Effector CD4-positive, alpha-beta T cell (primary cell): ENCODE data around the gene IARS1.

Source experiments
- DNase-seq: peaks from one replicate; pipeline ENCODE4 v3.0.0-alpha.2; 2020
- total RNA-seq: gene quantifications from one replicate; lab custom pipeline; 2026; lab: John Stamatoyannopoulos, UW

Gene IARS1
- total RNA-seq, result 193 reads per million, percentile 92 among the genes with 10 or more reads in this experiment

DNA sequence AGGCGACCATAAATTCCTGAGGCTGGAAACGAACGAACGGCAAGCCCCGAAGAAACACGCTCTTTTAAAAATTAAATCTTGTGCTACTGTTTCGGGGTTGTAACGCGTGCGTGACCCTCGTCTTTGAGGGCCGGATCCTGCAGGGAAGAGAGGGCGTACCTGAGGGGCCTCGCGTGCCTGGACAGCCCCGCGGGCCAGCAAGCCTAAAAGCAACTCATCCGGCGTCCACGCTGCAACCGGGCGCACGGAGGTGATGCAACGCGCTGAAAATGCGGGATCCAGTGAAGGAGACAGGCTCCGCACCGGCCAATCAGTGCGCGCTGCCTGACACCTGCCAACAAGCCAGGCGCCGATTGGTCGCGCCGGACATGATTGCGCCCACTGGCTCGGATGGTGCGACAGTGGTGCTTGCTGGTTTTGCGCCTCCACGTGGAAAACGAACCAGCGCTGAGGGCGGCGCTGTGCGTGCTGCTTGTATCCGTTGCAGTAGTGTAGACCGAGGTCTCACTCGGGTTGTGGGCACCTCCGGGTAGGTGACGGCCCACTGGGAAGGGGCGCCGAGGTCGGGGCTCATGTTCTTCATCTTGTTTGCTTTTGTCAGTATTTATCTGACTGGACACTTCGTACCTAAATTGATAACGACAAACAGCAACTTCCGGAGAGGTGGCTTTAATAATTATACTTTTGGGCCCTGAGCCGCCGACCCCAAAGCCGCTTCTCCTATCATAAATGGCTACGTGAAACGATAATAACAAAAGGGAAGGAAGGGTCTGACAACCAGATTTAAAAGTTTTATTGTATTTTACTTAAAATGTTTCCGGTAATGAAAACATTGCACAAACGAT is at the start of gene IARS1:
TSS of gene IARS1 (minus strand) at position 246 of the 845 bp plus-strand sequence. CDS start 4,278 bp downstream, outside the sequence.
- peak; percentile 99 for DNase-seq

DNA sequence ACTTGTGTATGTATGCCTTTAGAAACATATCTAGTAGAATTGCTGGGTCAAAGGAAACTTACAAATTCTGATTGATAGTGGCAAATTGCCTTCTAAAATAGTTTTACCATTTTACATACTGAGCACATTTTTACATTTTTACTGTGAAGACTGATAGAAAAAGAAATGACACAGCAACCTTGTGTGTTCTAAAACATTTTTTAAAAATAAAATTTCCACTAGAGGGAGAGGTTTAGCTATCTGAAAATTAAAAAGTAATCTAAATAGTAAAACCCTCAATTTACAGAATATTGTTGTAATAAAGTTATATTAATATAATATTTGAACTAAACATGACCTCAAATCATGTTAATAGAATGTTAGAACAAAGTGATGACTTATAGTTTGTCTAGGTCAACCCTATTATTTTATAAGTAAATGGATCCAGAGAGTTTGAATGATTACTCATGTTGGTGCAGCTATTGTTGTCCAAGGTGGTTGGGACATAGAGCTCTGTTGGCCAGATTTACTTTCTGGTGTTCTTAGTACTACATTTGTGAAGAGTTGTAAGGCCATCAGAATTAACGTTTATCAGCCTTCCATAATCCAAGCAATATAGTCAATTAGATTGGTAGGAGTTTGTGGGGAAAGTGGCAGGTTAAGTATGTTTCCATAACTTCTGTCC is 49.5 kb upstream of the IARS1 start:
- no peak for DNase-seq

DNA sequence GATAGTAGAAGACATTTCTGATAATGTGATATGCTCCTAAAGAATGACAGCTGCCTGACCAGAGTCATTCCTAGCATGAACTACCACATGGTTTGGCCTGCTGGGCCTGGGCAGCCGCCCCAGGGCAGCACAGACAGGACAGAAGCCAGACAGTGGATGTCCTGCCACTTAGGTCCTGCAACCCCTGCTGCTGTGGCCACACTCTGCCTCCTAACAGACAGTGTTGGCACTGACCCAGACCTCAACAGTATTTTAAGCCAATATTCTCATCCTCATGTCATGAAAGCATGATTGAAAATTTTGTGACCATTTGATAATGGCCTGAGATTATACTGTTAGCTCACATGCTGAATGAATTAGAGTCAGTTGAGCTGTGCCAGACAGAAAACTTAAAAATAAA is 48.1 kb upstream of the IARS1 start:
- no peak for DNase-seq

DNA sequence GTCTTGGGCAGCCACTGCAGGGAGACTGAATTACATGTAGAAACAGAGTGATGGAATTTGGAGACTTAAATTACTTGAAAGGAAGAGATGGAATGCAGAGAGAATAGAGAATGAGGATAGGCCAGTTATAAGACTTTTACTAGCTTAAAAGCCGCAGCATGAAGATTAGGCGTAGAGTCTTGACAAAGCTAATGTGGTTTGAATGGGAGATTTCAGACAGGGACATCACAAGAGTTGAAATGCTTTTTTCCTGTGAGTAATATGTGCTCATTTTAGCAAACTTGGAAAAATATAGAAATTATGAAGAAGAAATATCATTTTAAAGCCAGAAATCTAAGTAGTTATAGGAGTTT is 39.8 kb upstream of the IARS1 start:
- no peak for DNase-seq

DNA sequence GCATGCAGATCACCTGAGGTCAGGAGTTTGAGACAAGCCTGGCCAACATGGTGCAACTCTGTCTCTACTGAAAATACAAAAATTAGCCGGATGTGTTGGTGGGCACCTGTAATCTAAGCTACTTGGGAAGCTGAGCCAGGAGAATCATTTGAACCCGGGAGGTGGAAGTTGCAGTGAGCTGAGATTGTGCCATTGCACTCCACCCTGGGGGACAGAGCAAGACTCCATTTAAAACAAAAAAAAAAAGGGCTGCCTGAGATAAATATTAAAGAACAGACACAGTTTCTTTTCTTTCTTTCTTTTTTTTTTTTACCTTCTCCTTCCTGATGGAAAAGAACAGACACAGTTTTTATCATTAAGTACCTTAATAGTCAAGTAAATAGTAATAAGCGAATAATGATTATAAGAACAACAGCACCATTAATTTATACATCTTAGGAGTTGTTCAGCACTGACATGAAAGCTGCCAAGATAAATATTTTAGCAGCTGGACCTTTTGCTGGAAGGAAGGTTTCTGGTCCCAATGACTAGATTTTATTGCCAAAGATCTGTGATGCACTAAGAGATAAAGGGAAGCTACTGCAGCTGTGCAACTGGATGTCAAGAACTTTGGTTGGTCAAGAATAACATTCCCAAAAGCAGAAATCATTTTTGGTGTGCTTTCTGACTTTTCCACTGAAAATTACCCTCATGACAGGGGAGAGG is 39.2 kb upstream of the IARS1 start:
- no peak for DNase-seq

DNA sequence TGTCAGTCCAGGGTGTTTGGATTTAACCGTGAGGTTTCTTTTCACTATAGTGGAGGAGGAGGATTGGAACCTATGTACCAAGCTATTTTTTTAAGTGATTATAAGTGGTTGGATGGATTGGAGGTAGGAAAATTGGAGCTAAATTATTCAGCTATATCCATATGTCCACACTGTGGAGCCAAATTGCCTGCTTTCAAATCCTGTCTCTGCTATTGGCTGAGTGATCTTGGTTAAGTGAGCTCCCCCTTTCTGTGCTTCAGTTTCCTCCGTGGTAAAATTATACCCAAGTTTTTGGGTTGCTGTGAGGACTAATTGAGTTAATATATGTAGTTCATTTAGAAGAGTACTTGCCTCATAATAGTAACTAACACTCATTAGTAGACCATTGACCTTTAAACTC is 34.7 kb upstream of the IARS1 start:
- DNase-seq, result no peak

DNA sequence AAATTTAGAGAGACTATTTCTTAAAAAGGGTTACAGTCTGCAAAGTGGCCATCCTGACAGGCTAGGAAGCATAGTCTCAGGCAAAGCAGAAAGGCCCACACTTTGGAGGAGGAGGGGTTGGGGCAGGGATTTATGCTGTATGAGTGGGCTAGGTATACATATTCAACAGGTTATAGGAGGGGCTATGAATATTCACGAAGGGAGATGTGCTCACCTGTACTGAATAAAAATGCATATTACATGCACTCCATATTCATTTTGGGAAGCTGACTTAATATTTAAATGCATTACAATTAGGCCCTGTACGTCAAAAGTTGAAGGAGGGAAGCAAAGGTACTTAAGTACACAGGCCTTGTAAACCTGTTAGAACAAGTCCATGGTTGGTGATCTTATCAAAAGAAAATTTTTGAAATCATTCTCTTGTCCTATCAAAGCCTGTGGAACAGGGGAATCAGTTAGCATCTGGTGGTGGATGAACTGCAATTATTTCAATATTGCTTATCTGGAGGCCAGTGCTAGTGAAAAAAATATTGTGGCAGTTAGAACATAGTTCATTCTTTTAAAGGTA is 33.9 kb upstream of the IARS1 start:
- no peak for DNase-seq

DNA sequence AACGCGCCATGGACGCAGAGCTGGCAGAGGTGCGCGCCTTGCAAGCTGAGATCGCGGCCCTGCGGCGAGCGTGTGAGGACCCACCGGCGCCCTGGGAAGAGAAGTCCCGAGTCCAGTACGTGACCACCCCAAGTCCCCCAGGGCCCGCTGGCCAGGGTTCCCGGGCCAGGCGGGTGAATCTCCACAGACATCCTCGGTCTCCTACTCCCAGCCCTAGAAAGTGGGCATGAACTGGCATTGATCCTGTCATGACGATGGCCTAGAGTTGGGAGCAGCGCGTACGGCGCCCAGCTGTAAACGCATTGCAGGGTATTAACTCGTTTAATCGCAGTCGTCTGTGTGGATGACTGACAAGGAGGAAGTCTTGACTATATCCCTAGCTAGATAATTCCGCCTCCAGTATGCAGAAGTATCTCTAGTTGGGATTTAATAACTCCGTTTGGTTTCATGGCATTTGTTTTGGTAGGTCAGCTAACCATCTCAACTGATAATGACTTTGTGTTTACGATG is 32.5 kb upstream of the IARS1 start:
- DNase-seq, result no peak

DNA sequence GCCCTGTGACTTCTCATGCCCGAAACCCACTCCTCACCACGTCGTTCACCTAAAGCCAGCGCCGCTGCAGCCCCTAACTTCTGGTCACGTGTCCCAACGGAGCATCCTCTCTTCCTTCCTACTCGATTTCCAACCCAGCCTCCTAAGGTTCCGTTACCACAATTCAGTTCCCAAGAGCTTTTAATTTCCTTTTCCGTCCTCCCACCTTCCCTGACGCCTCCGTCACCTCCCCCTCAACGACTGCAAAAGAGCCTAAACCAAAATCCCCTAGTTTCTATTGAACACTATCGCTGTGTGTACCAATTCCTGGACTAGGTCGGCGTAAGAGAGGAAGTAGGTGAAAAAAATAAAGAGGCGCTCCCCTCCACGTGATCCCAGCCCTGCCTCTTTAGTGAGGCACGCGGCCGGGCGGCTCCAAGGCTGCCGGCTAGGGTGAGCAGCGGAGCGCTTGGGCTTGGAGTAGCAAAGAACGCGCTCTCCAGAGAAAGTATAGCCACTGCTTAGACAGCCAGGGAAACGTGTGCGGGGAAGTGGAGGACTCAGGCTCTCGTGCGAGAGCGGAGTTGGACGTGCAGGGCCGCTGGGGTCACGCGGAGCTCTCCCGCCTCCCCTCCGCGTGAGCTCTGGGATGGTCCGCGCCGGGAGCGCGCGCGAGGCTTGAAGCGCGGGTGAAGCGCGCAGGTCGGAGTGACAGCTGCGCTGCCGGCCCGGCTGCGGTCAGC is 31.9 kb upstream of the IARS1 start, which contains the start of the genes CENPP and NOL8:
TSS of gene CENPP (plus strand) at position 685 of the 722 bp plus-strand sequence.
TSS of gene NOL8 (minus strand) at position 82 of the 722 bp plus-strand sequence. CDS start 1,189 bp downstream, outside the sequence.
- DNase-seq, result peak; percentile 79

DNA sequence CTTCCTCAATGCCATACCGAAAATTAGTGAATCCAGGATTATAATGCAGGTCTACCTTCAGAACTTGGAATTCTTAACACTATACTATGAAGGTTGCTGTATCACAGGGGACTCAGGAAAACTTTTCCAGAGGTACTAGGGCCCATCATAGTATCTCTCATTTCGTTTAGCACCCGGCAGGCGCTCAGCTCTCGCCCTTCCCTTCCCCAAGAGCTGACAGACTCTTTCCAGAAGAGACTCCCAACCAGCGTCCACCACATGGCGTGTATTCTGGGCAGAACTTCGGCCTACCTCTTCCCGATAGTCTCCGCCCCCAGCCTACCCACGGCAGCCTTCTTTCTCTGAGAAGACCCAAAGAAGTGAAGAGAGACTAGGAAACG is 31.4 kb upstream of the IARS1 start:
- no peak for DNase-seq

DNA sequence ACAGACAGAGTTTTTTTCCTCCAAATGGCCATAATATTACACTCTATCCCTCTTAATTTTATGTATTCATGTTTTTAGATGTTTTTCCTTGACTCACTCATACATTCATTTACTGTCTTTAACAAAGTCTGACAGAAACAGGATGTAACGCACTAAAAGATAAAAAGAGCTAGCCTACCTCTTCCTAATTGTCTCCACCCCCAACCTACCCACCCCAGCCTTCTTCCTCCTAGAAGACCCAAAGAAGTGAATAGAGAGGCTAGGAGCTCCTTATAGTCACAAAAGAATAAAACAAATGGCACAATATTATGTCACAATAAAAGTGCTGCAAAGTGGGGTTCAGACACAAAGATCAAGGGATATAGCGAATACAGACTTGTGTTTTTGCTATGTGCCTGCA is 30.9 kb upstream of the IARS1 start:
- no peak for DNase-seq

DNA sequence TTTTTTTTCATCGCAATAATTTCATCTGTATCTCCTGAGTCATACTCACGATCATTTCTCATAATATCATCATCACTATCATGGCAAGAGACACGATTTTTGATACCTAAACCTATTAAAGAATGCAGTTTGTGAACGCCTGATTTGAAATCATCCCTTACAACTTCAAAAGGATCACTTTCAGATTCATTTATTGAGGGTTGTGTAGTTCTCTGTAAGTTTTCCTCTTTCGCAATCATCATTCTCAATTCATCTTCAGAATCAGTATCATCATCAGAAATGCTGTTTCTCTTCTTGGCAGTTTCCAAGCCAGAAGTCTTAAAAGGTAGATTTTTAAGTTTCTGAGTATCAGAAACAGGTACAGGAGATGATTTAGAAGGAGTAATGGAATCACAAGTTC is 22.0 kb upstream of the IARS1 start:
- DNase-seq, result no peak

DNA sequence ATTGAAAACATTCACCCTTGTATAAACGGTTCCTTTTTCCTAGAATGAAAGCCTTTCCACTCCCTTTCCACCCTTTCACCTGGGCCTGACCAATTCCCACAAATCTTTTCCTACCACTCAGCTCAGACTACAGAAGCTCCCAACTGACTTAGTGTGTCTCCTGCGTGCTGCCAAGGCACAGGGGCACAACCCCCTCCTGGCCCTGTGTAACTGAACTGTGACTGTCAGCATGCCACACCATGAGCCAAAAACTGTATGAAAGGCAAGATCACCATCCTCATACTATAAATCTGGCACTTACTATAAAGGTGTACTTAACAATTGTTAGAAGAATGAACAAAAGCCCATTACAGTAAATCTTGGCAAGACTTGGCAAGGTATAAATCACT is 20.1 kb upstream of the IARS1 start:
- no peak for DNase-seq

DNA sequence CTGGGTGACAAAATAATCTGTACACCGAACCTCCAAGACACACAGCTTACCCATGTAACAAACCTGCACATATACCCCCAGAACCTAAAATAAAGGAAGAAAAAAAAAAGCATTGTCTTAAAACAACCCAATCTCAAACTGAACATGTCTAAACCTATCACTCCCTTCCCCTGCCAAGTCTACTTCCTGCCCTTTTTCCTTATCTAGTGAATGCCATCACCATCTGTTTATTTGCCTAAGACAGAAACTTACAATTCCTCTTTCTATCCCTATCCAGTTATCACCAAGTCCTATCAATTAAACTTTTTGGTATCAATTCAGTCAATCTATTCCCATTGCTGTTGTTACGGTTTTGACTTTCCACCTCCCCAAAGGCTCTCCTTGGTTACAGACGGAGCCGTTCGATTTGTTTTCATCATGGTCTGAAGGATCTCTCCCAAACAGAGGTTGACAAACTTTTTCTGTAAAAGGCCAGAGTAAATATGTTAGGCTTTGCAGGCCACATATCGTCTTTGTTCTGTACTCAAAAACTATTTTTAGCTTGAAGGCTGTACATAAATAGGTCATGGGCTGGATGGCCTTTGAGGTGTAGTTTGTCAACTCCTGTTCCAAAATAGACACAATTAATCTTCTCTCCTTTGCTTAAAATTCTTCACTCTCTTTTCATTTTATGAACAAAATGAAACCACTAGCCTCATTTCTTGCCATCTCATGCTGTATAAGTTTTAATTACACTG is 19.6 kb upstream of the IARS1 start:
- no peak for DNase-seq

DNA sequence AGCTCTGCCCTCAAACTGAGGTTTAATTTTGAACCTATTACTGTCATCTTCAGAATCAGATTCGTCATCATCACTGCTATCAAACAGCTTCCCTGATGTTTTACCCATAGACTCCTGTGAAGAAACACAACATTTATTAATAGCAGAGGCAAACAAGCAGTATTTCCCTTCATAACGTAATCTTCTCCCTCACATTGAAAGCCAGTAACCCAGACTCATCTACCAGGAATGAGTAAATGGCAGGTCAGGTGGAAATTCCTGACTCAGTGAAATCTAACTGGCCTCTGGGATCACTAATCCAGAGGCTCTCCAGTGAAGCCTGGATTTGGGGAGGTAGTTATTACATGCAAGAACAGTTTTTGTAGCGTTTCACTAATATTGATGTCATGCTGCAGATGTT is 17.1 kb upstream of the IARS1 start:
- DNase-seq, result no peak

DNA sequence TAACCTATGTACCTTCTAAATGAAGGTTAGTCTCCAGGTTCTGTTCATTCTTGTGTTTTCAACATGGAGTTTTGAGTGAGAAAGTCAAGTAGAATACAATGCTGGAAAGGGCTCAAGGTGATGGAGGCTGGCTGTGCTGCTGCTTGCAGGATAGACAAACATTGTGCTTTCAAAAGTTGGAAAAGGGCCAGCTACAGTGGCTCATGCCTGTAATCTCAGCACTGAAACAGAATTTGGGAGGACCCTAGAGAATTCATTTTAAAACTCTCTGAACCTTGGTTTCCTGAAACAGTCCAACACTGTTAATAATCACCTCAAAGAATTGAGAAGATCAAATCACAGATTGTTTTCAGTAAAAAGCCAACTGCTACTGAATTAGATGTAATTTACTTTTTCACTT is 15.4 kb upstream of the IARS1 start:
- DNase-seq, result no peak

DNA sequence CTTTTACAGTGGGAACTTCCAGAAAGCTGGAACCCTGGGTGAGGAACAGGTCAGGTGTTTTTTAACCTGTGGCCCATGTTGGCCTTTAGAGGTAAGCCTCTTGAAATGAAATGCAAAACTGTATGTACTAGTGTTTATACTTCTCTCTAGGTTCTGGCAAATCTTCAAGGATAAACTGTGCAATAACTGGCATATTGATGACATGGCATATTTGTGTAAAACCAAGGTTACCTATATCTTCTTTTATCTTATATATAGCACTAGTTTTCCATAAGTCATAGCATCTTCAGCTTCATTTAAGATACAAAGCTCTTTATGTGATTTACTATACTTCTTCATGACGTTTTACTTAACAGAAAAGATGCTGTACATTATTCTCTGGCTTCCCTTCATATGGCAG is 7.4 kb upstream of the IARS1 start:
- no peak for DNase-seq

DNA sequence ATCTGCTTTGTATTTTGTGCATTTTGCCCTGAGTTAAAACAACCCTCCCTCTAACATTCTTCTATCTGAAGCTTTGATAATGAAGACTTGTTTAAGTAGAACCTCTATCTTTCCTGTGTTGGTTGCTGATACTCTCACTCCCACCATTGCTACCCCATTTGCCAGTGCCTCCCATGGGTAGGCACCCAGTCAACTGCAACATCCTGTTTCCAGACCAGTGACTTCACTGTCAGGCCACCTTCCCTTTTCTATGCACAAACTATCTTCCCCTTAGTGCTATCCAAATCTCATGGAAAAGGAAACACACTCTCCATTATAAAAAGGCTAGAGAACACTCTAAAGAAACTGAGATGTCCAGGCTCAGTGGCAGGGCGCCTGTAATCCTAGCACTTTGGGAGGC is 5.6 kb upstream of the IARS1 start:
- no peak for DNase-seq

DNA sequence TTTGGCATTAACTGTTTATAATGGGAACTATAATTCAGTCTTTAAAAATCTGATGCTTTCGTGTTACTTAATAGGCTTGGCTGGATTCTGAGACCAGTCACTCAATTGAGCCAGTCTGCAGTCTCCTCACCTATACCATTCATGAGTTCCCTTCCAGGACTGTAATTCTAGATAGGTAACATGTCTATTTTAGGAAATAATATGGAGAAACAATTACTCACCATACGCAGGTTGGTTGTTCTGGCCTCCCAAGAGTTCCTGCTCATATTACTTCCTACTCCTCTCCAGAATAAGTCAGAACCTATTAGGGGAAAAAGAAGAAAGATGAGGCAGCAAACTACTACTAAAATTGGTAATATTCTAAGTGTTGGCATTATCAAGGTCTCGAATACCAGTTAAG is 4.5 kb upstream of the IARS1 start:
- DNase-seq, result no peak

DNA sequence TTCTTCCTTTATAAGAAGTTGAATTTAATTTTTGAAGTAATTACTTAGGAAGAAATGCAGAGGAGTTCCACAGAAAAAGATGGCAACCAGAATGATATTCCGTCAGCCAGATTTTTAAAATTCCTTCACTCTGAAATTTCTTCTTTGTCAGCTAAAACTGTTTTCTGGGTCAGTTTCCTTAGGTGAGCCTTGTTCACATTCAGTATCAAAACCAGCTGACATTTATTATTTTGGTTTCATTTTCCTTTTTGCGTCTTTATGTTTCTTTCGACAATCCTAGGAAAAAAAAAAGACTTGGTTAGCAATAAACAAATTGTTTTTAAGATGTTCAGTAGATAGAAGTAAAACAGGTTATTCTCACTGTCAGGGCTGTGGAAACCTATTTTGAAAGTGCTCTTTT is 4.1 kb upstream of the IARS1 start:
- no peak for DNase-seq

DNA sequence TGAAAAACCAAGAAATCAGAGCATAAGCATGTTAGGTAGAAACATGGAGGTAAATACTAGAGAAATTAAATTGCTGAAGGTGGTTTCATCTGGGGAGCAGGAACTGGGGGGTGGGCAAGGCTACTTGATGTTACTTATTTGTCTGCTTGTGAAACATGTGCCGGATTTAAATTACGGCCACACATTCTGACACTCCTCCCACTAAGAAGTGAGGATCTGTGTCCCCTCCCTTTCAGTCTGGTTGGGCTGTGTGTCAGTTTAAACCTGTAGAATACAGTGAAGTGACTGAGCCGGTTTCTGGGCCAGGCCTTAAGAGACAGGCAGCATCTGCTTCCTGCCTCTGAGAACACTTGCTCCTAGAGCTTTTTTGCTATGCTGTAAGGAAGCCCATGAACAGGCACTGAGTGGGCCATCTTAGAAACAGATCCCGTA is 2.3 kb upstream of the IARS1 start:
- DNase-seq, result no peak
